GM21825 (cell line): ENCODE results near the gene PLCB4.

Source experiments
- ATAC-seq: cut with Tn5 transposase; IDR thresholded peaks from one replicate; pipeline ENCODE4 v1.9.1; 2021; ENCODE audit warnings: mild to moderate bottlenecking, moderate library complexity; ENCODE audit not compliant: unreplicated experiment

The PLCB4 gene

DNA sequence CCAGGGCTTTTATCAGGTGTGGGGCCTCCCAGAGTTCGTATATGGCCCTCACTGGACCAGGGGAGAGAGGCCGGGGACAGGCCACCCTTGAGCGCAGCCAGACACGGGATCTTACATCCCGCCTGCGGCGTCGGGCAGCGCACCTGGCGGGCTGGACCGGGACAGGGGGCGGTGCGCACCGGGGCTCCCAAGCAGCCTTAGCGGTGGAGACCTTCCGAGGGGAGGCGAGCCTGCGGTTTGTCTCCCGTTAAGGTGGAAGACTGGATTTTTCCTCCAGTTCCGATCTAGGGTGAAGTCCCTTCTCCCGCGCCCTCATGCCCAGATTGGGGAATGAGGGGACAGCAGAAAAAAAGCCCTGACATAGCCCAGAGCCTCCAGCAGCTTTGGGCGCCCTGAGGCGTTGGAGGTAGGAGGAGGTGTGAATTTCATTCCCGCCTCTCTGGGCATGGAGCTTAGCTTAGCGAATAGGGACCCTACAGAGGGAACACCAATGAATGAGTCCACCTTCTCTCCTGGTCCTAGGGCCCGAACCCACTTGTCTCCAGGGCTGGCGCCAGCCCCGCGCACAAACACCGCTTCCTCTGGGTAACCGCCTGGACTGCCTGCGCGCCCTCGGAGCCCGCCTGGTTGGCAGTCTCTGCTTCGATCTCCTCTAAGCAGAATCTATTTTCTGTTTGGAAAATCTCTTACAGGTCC is 438.8 kb downstream of the PLCB4 start:
- no peak for ATAC-seq

GRCh38 chr20:9508240-9508661 is 439.4 kb downstream of the PLCB4 start:
- no peak for ATAC-seq

GRCh38 chr20:9508696-9509178 is 439.9 kb downstream of the PLCB4 start:
- no peak for ATAC-seq

- ATAC-seq, result no peak
Measured at GRCh38 chr20:9509246-9509645, 440.4 kb downstream of the PLCB4 start.

GRCh38 chr20:9510911-9511310 is 442.0 kb downstream of the PLCB4 start:
- peak; percentile 51 for ATAC-seq

DNA sequence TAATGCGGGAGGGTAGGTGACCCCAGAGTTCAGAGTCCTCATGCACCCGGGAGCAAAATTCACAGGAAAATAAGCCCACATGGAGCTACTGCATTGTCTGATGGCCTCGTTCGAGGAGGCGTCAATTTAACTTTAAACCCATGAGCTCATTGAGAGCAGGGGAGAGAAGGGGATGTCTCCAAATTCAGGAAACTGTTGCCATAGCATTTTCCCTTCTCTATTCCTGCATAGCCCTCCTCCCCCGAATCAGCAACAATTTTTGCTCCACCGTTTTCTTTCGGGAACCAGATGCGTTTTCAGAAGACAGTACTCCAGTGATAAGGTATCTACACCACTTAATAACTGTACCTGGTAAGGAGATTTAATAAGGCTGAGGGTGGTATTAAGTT is 445.2 kb downstream of the PLCB4 start:
- no peak for ATAC-seq

DNA sequence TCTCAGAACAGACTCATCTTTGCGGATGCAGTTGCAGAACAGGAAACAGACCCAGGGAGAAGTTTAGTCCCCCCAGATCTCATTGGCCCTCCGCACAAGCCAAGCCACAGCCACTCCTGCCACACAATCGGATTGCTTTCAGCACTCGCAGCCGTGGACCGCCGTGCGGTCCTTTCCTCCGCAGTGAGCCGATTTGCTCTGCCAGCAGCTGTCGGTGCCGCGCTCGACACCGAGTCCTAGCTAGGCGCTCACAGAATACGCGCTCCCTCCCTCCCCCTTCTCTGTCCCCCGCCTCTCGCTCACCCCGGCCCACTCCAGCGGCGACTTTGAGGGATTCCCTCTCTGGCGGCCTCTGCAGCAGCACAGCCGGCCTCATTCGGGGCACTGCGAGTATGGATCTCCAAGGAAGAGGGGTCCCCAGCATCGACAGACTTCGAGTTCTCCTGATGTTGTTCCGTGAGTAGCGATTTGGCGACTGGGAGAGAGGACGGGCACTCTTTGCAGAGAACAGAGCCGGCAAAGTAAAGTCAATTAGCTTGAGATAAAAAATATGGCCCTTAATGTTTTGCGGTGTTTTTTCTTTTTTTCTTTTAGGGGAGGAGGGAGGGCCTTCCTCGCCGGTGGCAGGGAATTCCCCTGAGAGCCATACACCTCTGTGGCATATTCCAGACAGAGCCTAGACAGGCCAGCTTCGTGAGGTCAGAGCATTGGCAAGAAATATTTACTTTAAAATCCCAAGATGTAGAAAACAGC is 445.8 kb downstream of the PLCB4 start, which contains the start of gene LAMP5:
LAMP5 (plus strand) TSS at position 130 of the 753 bp plus-strand sequence; CDS start at position 393, 263 bp downstream.
- ATAC-seq, result no peak

GRCh38 chr20:9515214-9515585 is 446.3 kb downstream of the PLCB4 start:
- ATAC-seq, result no peak

- ATAC-seq, result no peak
Measured at GRCh38 chr20:9515741-9516233, 446.9 kb downstream of the PLCB4 start.

DNA sequence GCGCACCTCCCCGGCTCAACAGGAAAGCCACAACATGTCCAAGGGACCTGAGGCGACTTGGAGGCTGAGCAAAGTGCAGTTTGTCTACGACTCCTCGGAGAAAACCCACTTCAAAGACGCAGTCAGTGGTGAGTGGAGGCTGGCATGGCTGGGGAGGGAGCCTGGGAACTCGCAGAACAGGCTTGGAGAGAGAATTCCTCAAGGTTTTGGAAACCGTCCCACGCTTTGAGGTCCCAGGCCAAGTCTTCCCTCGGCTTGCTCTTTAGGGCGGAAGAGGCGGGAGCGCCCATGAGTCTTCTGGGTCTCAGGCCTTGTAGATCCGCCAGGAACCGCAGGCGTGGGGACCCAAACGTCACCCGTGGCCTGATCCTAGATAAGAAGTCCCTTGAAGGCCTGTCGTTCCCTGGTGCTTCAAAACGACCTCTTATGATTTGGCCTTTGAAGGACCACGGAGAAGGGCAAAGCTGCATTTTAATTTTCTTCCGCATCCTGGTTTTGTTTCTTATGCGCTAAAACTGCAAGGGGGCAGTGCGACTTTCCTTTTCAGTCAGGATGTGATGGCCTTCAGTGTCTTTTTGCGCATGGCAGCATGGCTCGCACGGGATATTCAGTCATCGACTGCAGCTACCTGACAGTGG is 447.5 kb downstream of the PLCB4 start:
- ATAC-seq, result no peak

GRCh38 chr20:9517297-9518162 is 448.6 kb downstream of the PLCB4 start:
- no peak for ATAC-seq

DNA sequence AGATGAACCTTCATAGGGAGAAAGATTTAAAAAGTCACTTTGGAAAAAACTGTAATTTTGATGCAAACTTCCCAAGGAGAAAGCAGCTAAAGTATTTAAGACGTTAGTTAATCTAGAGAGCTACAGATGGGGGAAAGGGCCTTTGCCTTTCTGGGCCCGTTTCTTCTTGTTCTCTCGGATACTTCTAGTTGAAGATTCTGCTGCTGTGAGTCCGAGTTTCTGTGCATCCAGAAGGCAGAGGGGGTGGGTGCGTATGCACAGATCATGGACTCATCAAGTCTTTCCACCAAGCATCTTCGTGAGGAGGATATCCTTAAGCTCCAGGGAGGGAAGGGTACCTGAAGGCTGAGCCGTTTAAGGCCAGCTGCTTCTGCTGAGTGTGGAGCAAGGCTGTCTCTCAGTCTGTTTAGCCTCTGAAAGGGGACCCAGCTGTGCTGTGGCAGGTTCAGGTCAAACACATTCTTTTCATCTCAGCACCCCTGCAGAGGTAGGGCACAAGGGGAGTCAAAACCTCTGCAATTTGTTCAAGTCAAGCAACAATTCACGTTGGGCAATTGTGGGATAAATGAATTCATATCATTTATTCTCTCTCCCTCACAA is 449.8 kb downstream of the PLCB4 start:
- ATAC-seq, result no peak

- ATAC-seq, result no peak
Measured at GRCh38 chr20:9520086-9520485, 451.2 kb downstream of the PLCB4 start.

DNA sequence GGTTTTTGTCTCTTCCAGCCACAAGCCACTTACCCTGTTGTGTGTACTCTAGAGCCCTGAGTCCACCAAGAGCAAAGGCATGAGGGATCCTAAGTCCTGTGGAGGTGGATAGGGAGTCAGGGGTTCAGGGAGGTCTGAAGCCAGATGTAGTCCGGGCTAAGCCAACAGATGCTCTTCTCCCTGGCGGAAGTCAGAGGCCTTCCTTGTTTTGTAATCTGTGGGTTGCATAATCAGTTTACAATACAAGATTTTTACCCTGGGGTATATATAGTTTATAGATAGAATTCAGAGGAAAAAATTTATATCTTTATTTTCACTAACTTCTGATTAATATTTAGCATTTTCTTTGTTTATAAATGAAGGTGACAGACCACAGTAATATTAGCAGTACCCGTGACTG is 454.7 kb downstream of the PLCB4 start:
- no peak for ATAC-seq
